ENCODE results near the gene KLF6.

- no peak for TF ChIP-seq EZH2 (IDR thresholded peaks at IDR 0.05; ENCODE audit: low read length, missing control alignments)
- TF ChIP-seq CTCF (conservative IDR thresholded peaks at IDR 0.05 in 1 of 2, IDR thresholded peaks at IDR 0.05 in 1 of 2; ENCODE audit: low read depth in 1 of 2, low read length in 2 of 2), result no peak
Observed at GRCh38 chr10:3757250-3757637, 27.8 kb downstream of the KLF6 start.

Measured in fibroblast of lung (primary cell).